ENCODE results near the gene SAAL1.

Gene SAAL1

DNA sequence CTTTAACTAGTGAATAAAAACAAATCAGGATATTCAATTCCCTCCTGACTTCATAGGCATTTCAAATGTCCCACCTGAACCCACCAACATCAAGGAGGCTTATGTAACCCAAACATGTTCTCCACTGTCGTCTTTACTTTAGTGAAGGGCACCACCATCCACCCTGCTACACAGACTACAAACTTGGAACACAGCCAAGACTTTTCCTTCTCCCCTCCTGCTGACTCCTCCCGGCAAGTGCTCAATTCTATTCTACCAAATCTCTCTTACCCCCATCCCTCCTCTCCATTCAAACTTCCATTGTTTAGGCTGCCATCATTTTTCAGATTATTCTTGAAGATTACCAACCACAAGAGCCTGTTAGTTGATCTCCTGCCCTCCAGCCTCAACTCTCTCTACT lies 24.3 kb downstream of the SAAL1 start:
- DNase-seq, result no peak

DNA sequence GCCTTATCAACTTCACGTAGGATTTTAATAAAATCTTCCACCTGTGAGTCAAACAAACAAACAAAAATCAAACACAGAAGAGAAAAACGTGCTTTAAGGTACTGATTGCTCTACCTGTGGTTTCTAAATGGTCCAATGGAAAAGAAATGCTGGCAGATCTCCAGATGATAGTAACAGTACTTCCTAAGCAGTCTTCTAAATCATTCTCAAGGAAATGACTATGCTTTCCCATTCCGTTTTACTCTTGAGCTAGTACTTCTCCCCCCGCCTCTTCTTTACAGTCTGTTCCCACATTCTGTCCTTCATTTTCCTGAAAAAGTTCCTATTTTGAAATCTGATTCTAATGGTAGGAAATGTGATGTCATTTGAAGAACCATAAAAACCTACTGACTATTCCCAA lies 25.4 kb downstream of the SAAL1 start:
- DNase-seq, result no peak

DNA sequence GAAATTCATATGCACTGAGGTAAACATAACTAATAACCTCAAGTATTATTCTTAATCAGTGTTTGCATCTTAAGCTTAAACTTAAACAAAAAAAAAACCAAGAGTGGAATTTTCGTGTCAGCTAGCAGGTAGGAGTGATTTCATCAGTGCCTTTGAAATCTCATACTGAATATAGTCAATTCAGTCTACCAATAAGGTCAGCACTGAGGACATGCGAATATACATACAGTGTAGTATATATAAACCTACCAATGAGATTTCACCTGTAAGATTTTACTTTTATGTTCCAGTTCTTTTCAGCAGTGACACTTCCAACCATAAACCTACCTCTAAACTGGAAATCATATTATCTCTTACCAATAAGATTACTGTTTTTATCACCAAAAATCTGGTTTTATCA lies 27.0 kb downstream of the SAAL1 start:
- DNase-seq, result no peak

DNA sequence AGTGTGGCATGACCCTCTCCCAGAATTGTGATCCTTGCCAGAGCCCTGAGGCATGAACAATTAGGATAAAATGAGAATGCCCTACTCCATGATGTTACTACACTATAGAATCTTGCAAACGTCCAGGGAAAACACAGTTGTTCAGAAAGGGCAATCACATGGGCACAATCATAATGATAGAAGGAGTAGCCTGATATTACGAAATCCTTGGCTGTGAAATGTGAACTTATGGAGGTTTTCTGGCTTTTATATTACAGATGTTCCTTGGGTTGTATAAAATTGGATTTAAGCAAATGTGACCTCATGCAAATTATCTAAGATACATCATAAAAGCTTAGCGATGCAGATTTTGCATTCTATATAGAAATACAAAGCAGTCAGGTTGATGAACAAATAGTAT lies 30.4 kb downstream of the SAAL1 start:
- DNase-seq, result no peak

DNA sequence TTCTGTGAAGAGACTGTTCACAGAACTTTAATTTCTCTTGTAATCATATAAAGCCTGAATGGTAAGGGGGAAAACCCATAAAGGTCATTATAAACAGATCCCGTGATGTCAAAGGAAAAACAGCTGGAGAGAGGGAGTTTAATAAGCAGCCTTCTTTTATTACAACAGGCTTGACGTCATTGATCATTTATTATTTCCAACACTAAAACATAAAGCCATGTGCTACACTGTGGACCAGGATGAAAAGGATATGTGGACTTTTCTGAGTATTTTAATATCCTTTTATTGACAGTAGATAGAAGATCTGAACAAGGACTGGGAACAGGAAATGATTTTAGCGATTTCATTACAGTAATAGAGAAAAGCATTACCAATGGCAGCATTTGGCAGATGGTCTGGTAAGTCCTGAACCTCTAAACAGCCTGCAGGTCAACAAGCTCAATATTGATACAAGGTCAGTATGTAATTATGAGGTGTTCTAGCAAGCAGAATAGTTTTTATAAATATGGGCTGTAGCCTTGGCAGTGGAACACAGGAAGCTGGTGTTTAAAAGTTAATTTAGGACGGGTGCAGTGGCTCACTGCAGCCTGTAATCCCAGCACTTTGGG lies 34.7 kb downstream of the SAAL1 start:
- DNase-seq, result no peak

DNA sequence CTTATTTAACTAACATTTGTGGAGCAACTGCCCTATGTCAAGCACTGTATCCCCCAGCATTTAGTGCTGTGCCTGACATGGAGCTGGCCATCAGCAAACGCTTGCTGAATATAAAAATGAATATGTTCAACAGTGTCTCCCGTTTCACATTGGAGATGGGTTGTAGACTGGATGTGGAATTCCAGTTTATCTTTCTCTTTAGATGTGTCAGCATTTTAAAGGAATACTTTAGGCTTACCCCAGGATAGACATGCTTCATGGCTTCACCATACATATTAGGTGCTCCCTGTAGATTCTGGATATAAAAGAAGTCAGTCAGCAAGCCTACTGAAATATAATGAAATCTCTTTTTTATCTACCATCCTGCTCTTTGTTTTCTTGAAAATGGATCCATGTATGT lies 38.5 kb downstream of the SAAL1 start:
- DNase-seq, result no peak

DNA sequence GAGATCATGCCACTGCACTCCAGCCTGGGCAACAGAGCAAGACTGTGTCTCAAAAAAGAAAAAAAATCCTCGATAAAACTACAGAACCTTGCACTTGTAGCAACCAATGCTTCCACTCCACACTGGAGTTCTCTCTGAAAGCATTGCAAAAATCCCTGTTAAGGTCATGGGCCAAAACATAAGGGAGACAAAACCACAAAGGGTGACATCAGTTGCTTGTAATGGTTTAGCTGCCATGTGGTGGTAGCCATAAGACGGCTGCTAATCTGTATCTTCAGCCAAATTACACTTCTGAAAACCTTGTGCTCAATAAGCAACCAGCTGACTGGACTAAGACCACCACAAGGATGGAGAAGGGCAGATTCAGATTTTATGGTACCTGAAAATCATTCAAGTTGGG lies 39.3 kb downstream of the SAAL1 start:
- no peak for DNase-seq

DNA sequence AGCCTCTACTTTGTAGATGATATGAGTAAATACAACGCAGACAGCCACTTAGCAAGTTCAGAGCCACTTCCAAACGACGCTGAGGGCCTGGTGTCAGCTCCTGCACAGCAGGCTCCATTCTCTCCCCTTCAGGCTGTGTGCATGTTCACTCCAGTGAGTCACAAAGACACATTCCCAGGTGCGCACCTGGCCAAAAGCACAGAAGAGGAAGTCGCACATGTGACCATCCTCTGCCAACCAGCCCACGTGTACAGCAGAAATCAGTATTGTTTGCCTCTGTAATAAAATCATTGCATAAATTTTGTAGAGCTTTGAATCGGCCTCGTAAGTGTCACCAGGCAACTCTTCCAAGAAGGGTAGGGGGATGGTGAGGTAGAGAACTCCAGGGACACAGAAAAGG lies 40.3 kb downstream of the SAAL1 start:
- no peak for DNase-seq

DNA sequence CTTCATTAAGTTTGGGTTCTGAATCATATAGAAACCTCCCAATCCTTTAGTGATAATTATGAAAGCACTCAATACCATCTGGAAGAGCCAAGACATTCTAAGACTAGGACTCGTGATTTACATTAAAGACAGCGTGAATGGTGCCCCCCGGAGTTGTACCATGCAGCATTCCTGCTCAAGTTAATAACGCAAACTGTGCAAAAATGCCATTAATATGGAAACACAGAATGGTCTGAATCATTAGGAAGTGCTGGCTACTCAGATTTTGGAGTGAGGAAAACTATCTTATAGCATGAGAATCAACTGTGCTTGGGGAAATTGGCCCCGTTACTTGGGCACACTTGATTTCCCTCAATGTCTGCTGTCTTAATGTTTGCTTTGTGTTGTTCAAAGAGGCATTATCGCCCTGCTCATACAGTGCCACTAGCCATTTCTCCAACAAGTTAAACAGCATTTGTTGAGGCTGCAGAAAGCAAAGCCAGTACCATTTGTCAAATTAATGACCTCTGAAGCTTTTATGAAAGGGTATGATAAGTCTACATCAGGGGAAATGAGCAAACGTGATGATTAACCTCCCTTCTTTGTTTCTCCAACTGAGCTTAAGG lies 41.3 kb downstream of the SAAL1 start:
- DNase-seq, result no peak

DNA sequence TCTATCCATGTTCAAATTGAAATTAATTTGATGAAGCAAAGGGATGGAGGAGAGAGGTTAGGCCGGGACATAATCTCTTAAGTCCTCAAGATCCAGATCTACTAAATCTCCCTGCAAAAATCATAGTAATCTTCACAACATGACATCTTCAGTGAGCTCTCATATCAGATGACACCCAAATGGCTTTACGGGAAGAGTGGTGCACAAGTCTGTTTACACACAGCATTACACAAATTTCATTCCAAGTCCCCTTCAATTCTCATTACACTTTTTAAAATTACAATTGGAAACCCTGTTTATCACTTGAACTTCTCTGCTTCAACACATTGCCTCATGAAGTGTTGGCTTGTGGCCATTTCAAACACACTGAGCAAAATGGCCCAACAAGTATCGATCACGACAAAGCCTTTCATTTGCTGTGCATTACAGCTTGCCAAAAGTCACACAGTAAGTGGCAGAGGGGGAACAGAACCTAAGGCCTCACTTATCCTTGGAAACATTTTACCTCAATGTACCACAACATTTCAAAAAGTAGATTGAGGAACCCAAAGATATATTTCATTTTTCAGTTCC lies 41.9 kb downstream of the SAAL1 start:
- no peak for DNase-seq

DNA sequence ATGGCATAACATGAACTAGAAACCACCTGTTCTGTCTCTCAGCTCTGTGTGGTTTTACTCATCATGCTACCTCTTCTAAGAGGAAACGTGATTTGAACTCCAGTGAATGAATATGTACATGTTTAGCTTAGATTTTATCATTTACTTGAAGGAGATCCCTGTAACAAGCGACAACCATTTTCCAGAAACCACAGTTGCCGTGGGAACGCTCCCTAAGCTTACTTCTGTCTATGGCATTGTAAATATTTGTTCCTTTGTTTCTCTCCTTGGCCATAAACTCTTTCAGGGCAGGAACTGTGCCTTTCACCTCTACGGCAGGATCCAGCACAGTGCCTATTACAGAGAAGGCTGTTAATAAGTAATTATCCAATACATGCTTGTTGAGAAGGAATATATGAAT lies 42.8 kb downstream of the SAAL1 start:
- DNase-seq, result no peak

DNA sequence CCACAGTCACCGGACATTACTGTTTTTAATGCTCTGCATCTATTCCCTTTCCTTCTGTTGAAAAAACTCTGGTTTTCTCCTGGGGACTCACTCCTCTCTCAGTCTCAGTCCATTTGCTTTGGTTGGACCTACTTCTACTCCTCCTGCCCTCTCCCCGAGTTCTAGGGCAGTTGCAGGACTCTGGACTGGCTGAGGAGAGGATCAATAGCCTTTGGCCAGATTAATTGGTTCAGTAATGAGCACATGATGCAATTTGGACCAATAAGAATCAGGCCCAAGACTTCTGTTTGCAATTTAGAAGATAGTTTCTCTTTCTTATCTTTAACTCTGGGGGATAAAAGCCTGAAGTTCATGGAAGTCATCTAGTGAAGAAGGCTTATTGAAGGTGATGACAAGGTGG lies 44.5 kb downstream of the SAAL1 start:
- no peak for DNase-seq

DNA sequence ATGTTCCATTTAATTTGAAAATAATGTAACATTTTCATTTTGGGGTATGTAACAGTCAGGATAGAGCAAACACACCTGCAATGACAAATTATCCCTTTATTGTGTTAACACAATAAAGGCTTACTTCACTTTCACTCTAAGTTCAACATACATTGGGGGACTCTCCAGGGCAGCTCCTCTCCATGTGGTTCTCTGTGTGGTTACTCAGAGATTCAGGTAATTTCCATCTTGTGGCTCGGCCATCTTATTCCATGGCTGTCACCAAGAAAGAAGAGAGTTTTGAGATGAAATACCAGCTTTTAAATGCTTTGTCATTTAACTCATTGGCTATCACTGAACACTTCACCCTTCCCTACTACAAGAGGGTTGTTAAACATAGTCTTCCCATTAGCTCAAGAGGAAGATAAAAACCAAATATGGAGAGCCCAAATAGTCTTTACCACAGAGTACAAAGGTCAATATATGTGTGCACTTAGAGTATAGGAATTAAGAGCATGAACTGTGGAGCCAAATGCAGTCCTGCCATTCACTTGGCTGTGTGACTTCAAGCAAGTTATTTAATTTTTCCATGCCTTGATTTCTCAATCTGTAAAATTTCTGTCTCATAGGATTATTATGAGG lies 49.2 kb downstream of the SAAL1 start:
- no peak for DNase-seq

DNA sequence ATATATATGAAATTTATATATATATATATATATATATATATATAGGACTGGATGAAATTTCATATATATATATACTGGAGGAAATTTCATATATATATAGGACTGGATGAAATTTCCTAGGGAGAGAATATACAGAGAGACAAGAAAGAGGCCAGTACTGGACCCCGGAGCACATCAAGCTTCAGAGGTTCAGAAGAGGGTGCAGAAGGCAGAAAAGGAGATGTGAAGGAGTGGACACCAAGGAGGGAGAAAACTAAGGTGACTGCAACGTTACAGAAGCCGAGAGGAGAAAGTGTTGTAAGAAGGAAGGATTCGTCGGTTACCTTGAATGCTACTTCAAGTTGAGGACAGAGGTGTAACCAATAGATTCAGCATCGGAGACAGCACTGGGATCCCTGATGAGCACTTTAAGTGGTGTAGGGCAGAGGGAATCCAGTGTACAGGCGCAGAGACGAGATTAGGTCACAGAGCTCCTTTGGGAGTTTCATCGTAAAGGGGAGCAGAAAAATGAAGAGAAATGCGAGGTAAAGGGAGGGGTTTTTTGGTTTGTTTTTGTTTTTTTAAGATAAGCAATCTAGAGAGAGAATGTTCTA lies 51.3 kb downstream of the SAAL1 start:
- DNase-seq, result no peak

DNA sequence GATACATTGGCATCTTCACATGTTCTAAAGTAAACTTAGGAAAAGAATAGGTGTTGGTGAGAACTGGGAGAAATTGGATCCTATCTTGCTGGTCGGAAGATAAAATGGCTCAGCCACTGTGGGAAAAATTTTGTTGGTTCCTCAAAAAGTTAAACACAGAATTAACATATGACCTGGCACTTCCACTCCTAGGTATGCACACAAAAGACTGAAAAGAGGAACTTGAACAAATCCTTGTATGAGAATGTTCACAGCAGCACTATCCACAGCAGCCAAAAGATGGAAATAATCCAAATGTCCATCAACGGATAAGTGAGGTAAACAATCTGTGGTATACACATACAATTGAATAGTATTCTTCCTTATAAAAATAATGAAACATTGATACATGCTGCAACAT lies 55.0 kb downstream of the SAAL1 start:
- DNase-seq, result no peak

DNA sequence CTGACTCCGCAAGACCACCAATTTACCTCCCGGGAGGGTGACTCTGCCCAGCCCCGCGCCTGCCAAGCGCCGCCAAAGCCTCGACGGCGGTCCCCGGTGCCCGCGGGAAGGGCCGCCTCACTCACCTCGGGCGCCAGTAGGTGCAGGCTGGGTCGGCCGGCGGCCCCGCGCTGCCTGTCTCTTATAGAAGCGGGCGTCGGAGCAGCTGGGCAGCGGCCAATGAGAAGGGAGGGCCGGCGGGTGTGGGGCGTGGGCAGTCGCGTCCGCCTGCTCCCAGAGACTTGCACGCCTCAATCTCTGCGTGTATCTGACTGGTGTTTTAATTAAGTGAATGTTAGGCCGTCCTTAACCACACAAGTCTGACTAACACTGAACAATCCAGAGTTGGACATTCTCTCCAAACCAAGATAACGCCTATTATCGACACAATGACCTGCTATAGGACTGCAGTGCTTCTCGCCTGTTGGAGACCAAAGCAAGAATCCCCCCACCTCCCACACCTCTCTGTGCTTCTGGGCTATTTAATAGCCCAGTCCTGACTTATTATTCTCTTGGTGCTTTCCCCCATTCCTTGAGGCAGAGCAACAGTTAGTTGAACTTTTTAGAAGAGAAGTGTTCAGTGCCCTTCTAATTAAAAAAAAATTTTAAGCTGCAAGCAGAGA lies 59.6 kb downstream of the SAAL1 start, which contains the start of gene TPH1:
TSS of gene TPH1 (minus strand) at position 154 of the 662 bp plus-strand sequence. CDS start 5,507 bp downstream, outside the sequence.
- no peak for DNase-seq

DNA sequence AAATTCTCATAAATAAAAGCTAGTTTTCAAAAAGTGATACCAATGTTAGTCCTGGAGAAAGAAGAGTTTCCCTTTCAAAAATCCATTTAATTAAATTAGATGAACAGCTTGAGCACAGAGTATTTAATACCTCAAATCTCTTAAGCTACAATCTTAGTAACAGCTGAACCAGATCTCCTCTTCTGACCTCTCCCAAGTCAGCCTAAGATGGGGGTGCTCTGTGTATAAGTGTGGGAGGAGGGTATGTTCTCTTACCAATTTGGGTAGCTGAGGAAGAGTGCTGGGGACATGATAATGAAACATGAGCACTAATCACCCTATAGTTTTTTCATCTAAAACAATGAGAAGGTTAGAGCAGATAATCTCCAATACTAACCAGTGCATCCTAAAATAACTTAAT lies 69.4 kb downstream of the SAAL1 start:
- no peak for DNase-seq

All from activated CD4-positive, alpha-beta T cell treated with anti-CD3 and anti-CD28 coated beads for 48 hours (primary cell).